ENCODE data around the gene THOC1. TPM values are rescaled to one million over a fixed set of nuclear protein-coding genes. Genes with fewer than 3 reads are reported as not detected.

THOC1 gene
- total and polyA plus RNA-seq, 2 of the 4 experiments (the other 2 are of a cell fraction) = 13.3 to 15.8 TPM

DNA sequence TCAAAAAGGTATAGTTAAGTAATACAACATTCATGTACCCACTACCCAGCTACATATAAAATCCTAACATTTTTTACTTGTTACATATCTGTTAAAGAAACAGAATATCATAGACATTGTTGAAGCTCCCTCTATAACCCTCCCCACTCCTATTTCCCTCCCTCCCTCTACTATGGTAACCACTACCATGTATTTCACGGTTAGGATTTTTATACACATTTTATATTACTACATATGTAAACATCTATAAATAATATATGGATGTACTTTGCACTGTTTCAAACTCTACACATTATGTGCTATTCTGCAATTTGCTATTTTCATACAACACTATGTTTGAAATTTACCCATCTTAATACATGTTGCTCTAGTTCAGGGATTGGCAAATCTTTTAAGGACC lies 36.3 kb downstream of the THOC1 start:
- Histone ChIP-seq H3K9me3 (ENCODE audit: control insufficient read depth, insufficient read depth, low read length) (no peaks in the 10 kb centered on the region), H2BK120ac (ENCODE audit: low read depth, low read length) (no peak overlapping the region), H3K9ac (ENCODE audit: low read depth, low read length) (no peak overlapping the region), H4K8ac (ENCODE audit: low read depth in 2 of 2, low read length in 2 of 2) (no peak overlapping the region), H2BK15ac (ENCODE audit: low read depth, low read length) (no peak overlapping the region), H4K91ac (ENCODE audit: insufficient read depth, low read depth, low read length) (no peak overlapping the region), H3K27ac (ENCODE audit: insufficient read depth, low read length) (no peak overlapping the region), H4K5ac (ENCODE audit: low read depth, low read length) (no peak overlapping the region), H3K9me1 (ENCODE audit: insufficient read depth, low read length) (no peaks in the 10 kb centered on the region), H3K4ac (ENCODE audit: low read depth, low read length) (no peak overlapping the region), H3K4me3 (ENCODE audit: insufficient read depth, low read depth, low read length) (no peak overlapping the region), H3K27me3 (ENCODE audit: control insufficient read depth, insufficient read depth, low read length) (no peaks in the 10 kb centered on the region), H3K4me1 (ENCODE audit: control insufficient read depth, insufficient read depth, low read length) (no peaks in the 10 kb centered on the region), H3K14ac (replicated peaks; ENCODE audit: low read depth, low read length) (no peak overlapping the region), H3K56ac (ENCODE audit: extremely low read depth, insufficient read depth, low read length) (no peak overlapping the region), H3K18ac (ENCODE audit: low read depth, low read length) (no peak overlapping the region), H4K20me1 (ENCODE audit: insufficient read depth, low read length) (no peaks in the 10 kb centered on the region), H2AK5ac (ENCODE audit: low read depth, low read length) (no peak overlapping the region), H2AK9ac (replicated peaks; ENCODE audit: low read depth, low read length, poor library complexity) (no peak overlapping the region), H3K36me3 (ENCODE audit: control insufficient read depth, insufficient read depth, low read length) (no peaks in the 10 kb centered on the region; the same call in 1 of the 2 replicates), H2BK20ac (ENCODE audit: low read depth, low read length) (no peak overlapping the region), H3K79me1 (ENCODE audit: low read depth in 1 of 2, low read length in 2 of 2) (peaks cover 0 to 5% of the 10 kb centered on the region in 2 experiments; a peak in 1 of 4 replicates), H3K4me2 (ENCODE audit: low read depth, low read length) (no peak overlapping the region), H3K23ac (ENCODE audit: low read depth, low read length) (no peak overlapping the region), H2AFZ (replicated peaks; ENCODE audit: low read length, poor library complexity) (no peak overlapping the region), H2BK5ac (ENCODE audit: low read depth, low read length, poor library complexity, severe bottlenecking) (no peak overlapping the region)
- dilution Hi-C loops (cut with HindIII; ENCODE audit: low sequenced_read_pairs, unreplicated experiment) = no loop called here
- no peak for ATAC-seq (ENCODE audit: low read depth)
- no peak for DNase-seq
- no CpG with 5 or more reads among the region's 1 CpG for WGBS, 2 experiments (ENCODE audit: extremely low coverage in 2 of 2, insufficient read length in 1 of 2)
- no TSS peak for BruUV-seq (replicated peaks)
- intact Hi-C loops (cut with micrococcal nuclease) = no loop called here
- TF ChIP-seq, protein P1, sequence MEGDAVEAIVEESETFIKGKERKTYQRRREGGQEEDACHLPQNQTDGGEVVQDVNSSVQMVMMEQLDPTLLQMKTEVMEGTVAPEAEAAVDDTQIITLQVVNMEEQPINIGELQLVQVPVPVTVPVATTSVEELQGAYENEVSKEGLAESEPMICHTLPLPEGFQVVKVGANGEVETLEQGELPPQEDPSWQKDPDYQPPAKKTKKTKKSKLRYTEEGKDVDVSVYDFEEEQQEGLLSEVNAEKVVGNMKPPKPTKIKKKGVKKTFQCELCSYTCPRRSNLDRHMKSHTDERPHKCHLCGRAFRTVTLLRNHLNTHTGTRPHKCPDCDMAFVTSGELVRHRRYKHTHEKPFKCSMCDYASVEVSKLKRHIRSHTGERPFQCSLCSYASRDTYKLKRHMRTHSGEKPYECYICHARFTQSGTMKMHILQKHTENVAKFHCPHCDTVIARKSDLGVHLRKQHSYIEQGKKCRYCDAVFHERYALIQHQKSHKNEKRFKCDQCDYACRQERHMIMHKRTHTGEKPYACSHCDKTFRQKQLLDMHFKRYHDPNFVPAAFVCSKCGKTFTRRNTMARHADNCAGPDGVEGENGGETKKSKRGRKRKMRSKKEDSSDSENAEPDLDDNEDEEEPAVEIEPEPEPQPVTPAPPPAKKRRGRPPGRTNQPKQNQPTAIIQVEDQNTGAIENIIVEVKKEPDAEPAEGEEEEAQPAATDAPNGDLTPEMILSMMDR (conservative IDR thresholded peaks at IDR 0.05; ENCODE audit: low read depth, low read length) = no peak
- no peak for TF ChIP-seq SMC3 (IDR thresholded peaks at IDR 0.05; ENCODE audit: low read depth, low read length)
- no peak for TF ChIP-seq MXI1 (IDR thresholded peaks at IDR 0.05; ENCODE audit: borderline replicate concordance, low read depth, low read length)
- no peak for TF ChIP-seq FOS (IDR thresholded peaks at IDR 0.05; ENCODE audit: low read depth, low read length)
- TF ChIP-seq NFE2L2 (IDR thresholded peaks at IDR 0.05; ENCODE audit: low read depth, low read length) = no peak
- no peak for TF ChIP-seq BHLHE40 (IDR thresholded peaks at IDR 0.05; ENCODE audit: low read depth, low read length)
- CTCF ChIA-PET = no interaction called here
- in situ Hi-C loops (cut with MboI; ENCODE audit: low sequenced_read_pairs) = no loop called here
- POLR2A ChIA-PET (ENCODE audit: unreplicated experiment) = no interaction called here
